Body of pancreas (tissue), 4 donors: Measurements from ENCODE around the gene CHMP1B.

Experiments used
- POLR2A ChIP-seq, 3 donors: fragments of 450-650 bp; IDR thresholded peaks; one replicate each; pipeline ENCODE4 v1.6.1; 2016; ENCODE audit warnings: antibody characterized with exemption in 3 of 3, mild to moderate bottlenecking in 2 of 3
- TF ChIP-seq, protein P1 (sequence below), 7 experiments: fragments of 450-650 bp in 4 of 7; fragments of 200-600 bp in 3 of 7; sonication (generic) in 3 of 7; IDR thresholded peaks; one replicate each; pipeline ENCODE4 v1.5.1; 2016 to 2019; ENCODE audit warnings: antibody characterized with exemption in 7 of 7

- TF ChIP-seq, protein P1, sequence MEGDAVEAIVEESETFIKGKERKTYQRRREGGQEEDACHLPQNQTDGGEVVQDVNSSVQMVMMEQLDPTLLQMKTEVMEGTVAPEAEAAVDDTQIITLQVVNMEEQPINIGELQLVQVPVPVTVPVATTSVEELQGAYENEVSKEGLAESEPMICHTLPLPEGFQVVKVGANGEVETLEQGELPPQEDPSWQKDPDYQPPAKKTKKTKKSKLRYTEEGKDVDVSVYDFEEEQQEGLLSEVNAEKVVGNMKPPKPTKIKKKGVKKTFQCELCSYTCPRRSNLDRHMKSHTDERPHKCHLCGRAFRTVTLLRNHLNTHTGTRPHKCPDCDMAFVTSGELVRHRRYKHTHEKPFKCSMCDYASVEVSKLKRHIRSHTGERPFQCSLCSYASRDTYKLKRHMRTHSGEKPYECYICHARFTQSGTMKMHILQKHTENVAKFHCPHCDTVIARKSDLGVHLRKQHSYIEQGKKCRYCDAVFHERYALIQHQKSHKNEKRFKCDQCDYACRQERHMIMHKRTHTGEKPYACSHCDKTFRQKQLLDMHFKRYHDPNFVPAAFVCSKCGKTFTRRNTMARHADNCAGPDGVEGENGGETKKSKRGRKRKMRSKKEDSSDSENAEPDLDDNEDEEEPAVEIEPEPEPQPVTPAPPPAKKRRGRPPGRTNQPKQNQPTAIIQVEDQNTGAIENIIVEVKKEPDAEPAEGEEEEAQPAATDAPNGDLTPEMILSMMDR (IDR thresholded peaks at IDR 0.05), result no peak
- TF ChIP-seq POLR2A (IDR thresholded peaks at IDR 0.05), result no peak
Measured at GRCh38 chr18:11886577-11887110, 35.4 kb downstream of the CHMP1B start.
